SK-N-SH treated with all-trans-retinoic acid at 6 μM for 48 hours (cell line): ENCODE data around the gene SPRR2D.

ENCODE experiments used
- ESRRG ChIP-seq: fragments of 250-450 bp; sonication (Bioruptor Pico); IDR thresholded peaks from 2 replicates; pipeline ENCODE4 v1.6.1; 2021; ENCODE audit warnings: mild to moderate bottlenecking
- GLIS3 ChIP-seq: fragments of 250-450 bp; sonication (Bioruptor Pico); IDR thresholded peaks from 2 replicates; pipeline ENCODE4 v1.5.0; 2020; ENCODE audit warnings: mild to moderate bottlenecking, moderate library complexity
- RARB ChIP-seq: fragments of 250-450 bp; sonication (Bioruptor Pico); IDR thresholded peaks from 2 replicates; pipeline ENCODE4 v1.8.0; 2021; ENCODE audit warnings: mild to moderate bottlenecking, moderate library complexity
- SNAI2 ChIP-seq: fragments of 250-450 bp; sonication (Bioruptor Pico); IDR thresholded peaks from 2 replicates; pipeline ENCODE4 v1.5.0; 2020; ENCODE audit warnings: mild to moderate bottlenecking, moderate library complexity
- TCF4 ChIP-seq: fragments of 250-450 bp; sonication (Bioruptor Pico); IDR thresholded peaks from 2 replicates; pipeline ENCODE4 v1.8.0; 2021; ENCODE audit warnings: mild to moderate bottlenecking, moderate library complexity, borderline replicate concordance
- ZFP30 ChIP-seq: fragments of 450-650 bp; formaldehyde crosslinking; IDR thresholded peaks from 2 replicates; pipeline ENCODE4 v1.5.0; 2022; ENCODE audit warnings: mild to moderate bottlenecking, moderate library complexity
- TF ChIP-seq, protein P1 (sequence below): fragments of 250-450 bp; sonication (Bioruptor Pico); IDR thresholded peaks from 2 replicates; pipeline ENCODE4 v1.8.0; 2021; ENCODE audit warnings: low read depth, mild to moderate bottlenecking, moderate library complexity, borderline replicate concordance

SPRR2D gene

DNA sequence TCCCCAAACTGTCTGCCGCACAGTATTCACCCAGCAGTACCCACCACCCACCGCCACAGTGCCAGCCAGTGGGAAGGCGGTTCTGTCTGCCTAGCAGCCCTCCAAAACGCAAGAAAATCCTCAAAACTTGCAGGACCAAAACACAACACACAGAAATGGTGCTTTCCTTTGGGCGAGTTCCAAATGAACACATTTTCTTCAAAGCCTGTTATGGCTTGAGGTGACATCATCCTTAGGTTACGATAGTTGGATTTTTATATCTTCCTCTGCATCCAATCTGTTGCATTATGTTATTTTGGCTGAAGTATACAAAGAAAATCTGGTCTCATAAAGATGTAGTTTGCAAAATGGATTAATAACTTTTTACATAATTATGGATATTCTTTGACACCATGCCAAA is 47.7 kb downstream of the SPRR2D start (continued):
- TF ChIP-seq, protein P1, sequence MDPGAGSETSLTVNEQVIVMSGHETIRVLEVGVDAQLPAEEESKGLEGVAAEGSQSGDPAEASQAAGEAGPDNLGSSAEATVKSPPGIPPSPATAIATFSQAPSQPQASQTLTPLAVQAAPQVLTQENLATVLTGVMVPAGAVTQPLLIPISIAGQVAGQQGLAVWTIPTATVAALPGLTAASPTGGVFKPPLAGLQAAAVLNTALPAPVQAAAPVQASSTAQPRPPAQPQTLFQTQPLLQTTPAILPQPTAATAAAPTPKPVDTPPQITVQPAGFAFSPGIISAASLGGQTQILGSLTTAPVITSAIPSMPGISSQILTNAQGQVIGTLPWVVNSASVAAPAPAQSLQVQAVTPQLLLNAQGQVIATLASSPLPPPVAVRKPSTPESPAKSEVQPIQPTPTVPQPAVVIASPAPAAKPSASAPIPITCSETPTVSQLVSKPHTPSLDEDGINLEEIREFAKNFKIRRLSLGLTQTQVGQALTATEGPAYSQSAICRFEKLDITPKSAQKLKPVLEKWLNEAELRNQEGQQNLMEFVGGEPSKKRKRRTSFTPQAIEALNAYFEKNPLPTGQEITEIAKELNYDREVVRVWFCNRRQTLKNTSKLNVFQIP (CRISPR knock-in tag) = no peak
- no peak for TF ChIP-seq GLIS3 (CRISPR knock-in tag)
- TF ChIP-seq ESRRG = no peak
- no peak for TF ChIP-seq ZFP30 (CRISPR knock-in tag)
- TF ChIP-seq SNAI2 (CRISPR knock-in tag) = no peak
- TF ChIP-seq RARB (CRISPR knock-in tag) = no peak
- no peak for TF ChIP-seq TCF4 (CRISPR knock-in tag)
- TF ChIP-seq, all 23 proteins: peak for 0
